SHP77 (cell line): ENCODE results near the gene CHPT1.
A peak's percentile ranks its signal among the peaks of the same experiment; 100 is the strongest.

Source experiments
- DNase-seq, 2 experiments: peaks; one replicate each; lab custom pipeline; 2025; lab: John Stamatoyannopoulos, UW

The CHPT1 gene

GRCh38 chr12:101685092-101685491 is 12.3 kb upstream of the CHPT1 start:
- no peak for DNase-seq

- no peak for DNase-seq
These were observed 11.3 kb upstream of the CHPT1 start for GRCh38 chr12:101686176-101686575.

GRCh38 chr12:101690544-101691098 is 6.8 kb upstream of the CHPT1 start:
- no peak for DNase-seq

- DNase-seq, result no peak
These were observed 5.8 kb upstream of the CHPT1 start for GRCh38 chr12:101691503-101692096.

- DNase-seq, result no peak
These were observed 3.1 kb upstream of the CHPT1 start for GRCh38 chr12:101694297-101694848.

GRCh38 chr12:101694986-101695385 is 2.5 kb upstream of the CHPT1 start:
- no peak for DNase-seq

- DNase-seq, result no peak
These were observed 1.7 kb upstream of the CHPT1 start for GRCh38 chr12:101695706-101696105.

GRCh38 chr12:101696251-101697196 is 916 bp upstream of the CHPT1 start:
- DNase-seq, result peak in 1 of 2 experiments; percentile 9

GRCh38 chr12:101697930-101698799 is 725 bp downstream of the CHPT1 start:
- DNase-seq, result no peak

- no peak for DNase-seq
These were observed 1.4 kb downstream of the CHPT1 start for GRCh38 chr12:101698800-101699347.

GRCh38 chr12:101700299-101700820 is 2.9 kb downstream of the CHPT1 start:
- no peak for DNase-seq

GRCh38 chr12:101703487-101703886 is 6.0 kb downstream of the CHPT1 start:
- no peak for DNase-seq

- no peak for DNase-seq
These were observed 9.0 kb downstream of the CHPT1 start for GRCh38 chr12:101706403-101706802.

GRCh38 chr12:101707131-101707782 is 9.8 kb downstream of the CHPT1 start:
- no peak for DNase-seq

- no peak for DNase-seq
These were observed 12.8 kb downstream of the CHPT1 start for GRCh38 chr12:101710288-101710687.

GRCh38 chr12:101713059-101713682 is 15.7 kb downstream of the CHPT1 start:
- DNase-seq, result no peak

GRCh38 chr12:101713930-101714329 is 16.5 kb downstream of the CHPT1 start:
- DNase-seq, result no peak

- DNase-seq, result no peak
These were observed 17.5 kb downstream of the CHPT1 start for GRCh38 chr12:101714877-101715444.

- no peak for DNase-seq
These were observed 22.1 kb downstream of the CHPT1 start for GRCh38 chr12:101719566-101719965.

- no peak for DNase-seq
These were observed 22.7 kb downstream of the CHPT1 start for GRCh38 chr12:101720118-101720517.
